ENCODE data around the gene EVI5.

EVI5 gene

GRCh38 chr1:92493139-92493538, 291.8 kb downstream of the EVI5 start:
- H3K4me3 ChIP-seq (ENCODE audit: low read depth, low read length) = no peak overlapping the region
- no peak for TF ChIP-seq CTCF (IDR thresholded peaks at IDR 0.05; ENCODE audit: low read depth, low read length, missing control alignments)
- in situ Hi-C loops (cut with HindIII; ENCODE audit: low sequenced_read_pairs) = no loop called here
- DNase-seq (ENCODE audit: low read depth) = no peak

GRCh38 chr1:92488832-92489231, 296.1 kb downstream of the EVI5 start:
- no peak for TF ChIP-seq CTCF (IDR thresholded peaks at IDR 0.05; ENCODE audit: low read depth, low read length, missing control alignments)
- H3K4me3 ChIP-seq (ENCODE audit: low read depth, low read length) = no peak overlapping the region
- in situ Hi-C loops (cut with HindIII; ENCODE audit: low sequenced_read_pairs) = no loop called here
- peak; percentile 13 for DNase-seq (ENCODE audit: low read depth)

GRCh38 chr1:92488416-92488815, 296.5 kb downstream of the EVI5 start:
- H3K4me3 ChIP-seq (ENCODE audit: low read depth, low read length) = no peak overlapping the region
- DNase-seq (ENCODE audit: low read depth) = no peak
- in situ Hi-C loops (cut with HindIII; ENCODE audit: low sequenced_read_pairs) = no loop called here
- TF ChIP-seq CTCF (IDR thresholded peaks at IDR 0.05; ENCODE audit: low read depth, low read length, missing control alignments) = no peak

GRCh38 chr1:92487078-92487605, 297.8 kb downstream of the EVI5 start:
- TF ChIP-seq CTCF (IDR thresholded peaks at IDR 0.05; ENCODE audit: low read depth, low read length, missing control alignments) = no peak
- in situ Hi-C loops (cut with HindIII; ENCODE audit: low sequenced_read_pairs) = no loop called here
- H3K4me3 ChIP-seq (ENCODE audit: low read depth, low read length) = peak overlapping the region; percentile 50
- no peak for DNase-seq (ENCODE audit: low read depth)

- TF ChIP-seq CTCF (IDR thresholded peaks at IDR 0.05; ENCODE audit: low read depth, low read length, missing control alignments) = no peak
- peak within 1 kb of the TSS; percentile 50 for H3K4me3 ChIP-seq (ENCODE audit: low read depth, low read length)
- DNase-seq (ENCODE audit: low read depth) = no peak
- in situ Hi-C loops (cut with HindIII; ENCODE audit: low sequenced_read_pairs) = no loop called here
Observed at GRCh38 chr1:92486251-92487077, 298.4 kb downstream of the EVI5 start, which contains the start of gene GFI1. Gene GFI1, minus strand, starts transcription at chr1:92486925. Its CDS starts 3,438 bp downstream, at chr1:92483487.

GRCh38 chr1:92485381-92486250, 299.3 kb downstream of the EVI5 start:
- DNase-seq (ENCODE audit: low read depth) = no peak
- peak overlapping the region; percentile 50 for H3K4me3 ChIP-seq (ENCODE audit: low read depth, low read length)
- in situ Hi-C loops (cut with HindIII; ENCODE audit: low sequenced_read_pairs) = no loop called here
- TF ChIP-seq CTCF (IDR thresholded peaks at IDR 0.05; ENCODE audit: low read depth, low read length, missing control alignments) = peak; percentile 32
